Measurements from ENCODE around the gene TMCO4. TPM values are rescaled to one million over a fixed set of nuclear protein-coding genes. Genes with fewer than 3 reads are reported as not detected.

Gene TMCO4
- total and polyA plus RNA-seq, 2 of the 8 experiments (the other 6 are each of a cell fraction or from before 2014, with no cell fraction given), result 3.0 to 3.1 TPM

GRCh38 chr1:19643602-19644394, 155.9 kb downstream of the TMCO4 start, which contains the start of gene NBL1:
NBL1 (plus strand) TSS chr1:19644311; CDS start chr1:19655031, 10,720 bp downstream.
- H2BK20ac ChIP-seq (ENCODE audit: low read length), result no peak within 1 kb of the TSS
- H4K20me1 ChIP-seq (replicated peaks in 1 of 2; ENCODE audit: control insufficient read depth in 1 of 2, insufficient read depth in 2 of 2, low read length in 2 of 2), result peaks cover 0 to 7% of the 10 kb centered on the region in 2 experiments
- peak within 1 kb of the TSS in 3 of 4 experiments; percentile 4 to 42 (median 13); a peak in 4 of 7 replicates for H3K9ac ChIP-seq (replicated peaks in 1 of 4; ENCODE audit: extremely low read depth in 1 of 4, low read depth in 3 of 4, low read length in 3 of 4)
- no peak within 1 kb of the TSS for H3K56ac ChIP-seq (replicated peaks; ENCODE audit: insufficient read length, low read depth, low read length)
- peak within 1 kb of the TSS; percentile 91 to 96 for H3K4me2 ChIP-seq (ENCODE audit: insufficient read depth in 1 of 2, low read depth in 2 of 2, low read length in 2 of 2)
- CTCF ChIA-PET (ENCODE audit: partially characterized antibody), result interaction anchor here (0.7 to 7.2 kb wide), 9 partner anchors 8 to 548 kb away, joined by 3 to 63 read pairs (median 5); no protein-coding TSS in a partner anchor
- H2BK5ac ChIP-seq (ENCODE audit: low read depth, low read length), result no peak within 1 kb of the TSS
- peaks cover 24 to 50% (median 35%) of the 10 kb centered on the region in 4 experiments for H3K27me3 ChIP-seq (replicated peaks in 1 of 4; ENCODE audit: control insufficient read depth in 3 of 4, extremely low read depth in 1 of 4, insufficient read depth in 3 of 4, low read length in 3 of 4)
- no peak within 1 kb of the TSS for H3K4ac ChIP-seq (replicated peaks; ENCODE audit: insufficient read length, low read depth, low read length)
- POLR2A ChIA-PET (ENCODE audit: partially characterized antibody), result interaction anchor here (1.5 to 2.4 kb wide), 3 partner anchors 13 to 392 kb away, joined by 4 to 9 read pairs (median 7); partner anchors contain the start of genes EMC1 and MRTO4
- H2BK120ac ChIP-seq (replicated peaks; ENCODE audit: low read depth, low read length), result no peak within 1 kb of the TSS
- peaks cover 5 to 17% (median 12%) of the 10 kb centered on the region in 4 experiments for H3K4me1 ChIP-seq (replicated peaks in 1 of 4; ENCODE audit: control insufficient read depth in 3 of 4, insufficient read depth in 4 of 4, low read length in 3 of 4)
- H3K36me3 ChIP-seq (ENCODE audit: control insufficient read depth in 2 of 4, insufficient read depth in 4 of 4, low read length in 3 of 4), result no peaks in the 10 kb centered on the region
- H2AFZ ChIP-seq (ENCODE audit: low read length), result no peak within 1 kb of the TSS; the same call in 1 of the 2 replicates
- WGBS, 2 experiments (ENCODE audit: extremely low coverage in 1 of 2, insufficient coverage in 1 of 2, insufficient read length in 1 of 2, insufficient replicate concordance in 2 of 2, low coverage in 1 of 2, low lambda C conversion rate in 2 of 2, missing lambda C conversion rate in 1 of 2), result 12% methylated on average over 43 of the region's 90 CpGs; no CpG with 5 or more reads in 1 of the 2 experiments
- H2BK12ac ChIP-seq (ENCODE audit: low read depth, low read length), result peak within 1 kb of the TSS; percentile 80; the same call in 1 of the 2 replicates
- peak within 1 kb of the TSS; percentile 58 to 77 (median 66) for H3K4me3 ChIP-seq (ENCODE audit: extremely low read depth in 1 of 4, insufficient read depth in 2 of 4, low read depth in 3 of 4, low read length in 4 of 4)
- H4K91ac ChIP-seq (replicated peaks; ENCODE audit: insufficient read length, low read length), result peak within 1 kb of the TSS; percentile 17
- H3K23ac ChIP-seq (ENCODE audit: insufficient read length), result no peak within 1 kb of the TSS
- no peak within 1 kb of the TSS for H4K5ac ChIP-seq (ENCODE audit: insufficient read length, low read depth, low read length)
- DNase-seq (ENCODE audit: low read depth in 1 of 2, low spot score in 2 of 2) (peak in 1 of 2 experiments; percentile 75), FAIRE-seq (no peak)
- H2AK5ac ChIP-seq (ENCODE audit: low read depth, low read length), result no peak within 1 kb of the TSS; the same call in 1 of the 2 replicates
- H3K79me2 ChIP-seq (ENCODE audit: control insufficient read depth in 1 of 2, insufficient read depth in 2 of 2, low read length in 2 of 2), result no peaks in the 10 kb centered on the region
- H3K79me1 ChIP-seq (ENCODE audit: low read depth, low read length), result no peaks in the 10 kb centered on the region
- peak within 1 kb of the TSS; percentile 88; the same call in 1 of the 2 replicates for H2BK15ac ChIP-seq (ENCODE audit: low read length)
- H3K9me3 ChIP-seq (ENCODE audit: insufficient read depth in 2 of 2, low read depth in 1 of 2, low read length in 1 of 2), result no peaks in the 10 kb centered on the region
- H3K14ac ChIP-seq (ENCODE audit: insufficient read length), result no peak within 1 kb of the TSS
- peaks cover 10% of the 10 kb centered on the region; the same call in 1 of the 2 replicates for H3K23me2 ChIP-seq (ENCODE audit: low read depth, low read length)
- peak within 1 kb of the TSS; percentile 48 for H3K18ac ChIP-seq (ENCODE audit: extremely low read depth, low read length)
- no peak within 1 kb of the TSS for H3K27ac ChIP-seq (ENCODE audit: low read depth, low read length)
- H4K8ac ChIP-seq (ENCODE audit: extremely low read depth, insufficient read depth, low read length), result peak within 1 kb of the TSS; percentile 76
- TF ChIP-seq KDM4A (IDR thresholded peaks at IDR 0.05; ENCODE audit: low read depth, low read length, severe bottlenecking) (peak; percentile 55), TAF7 (optimal IDR thresholded peaks at IDR 0.05; ENCODE audit: borderline replicate concordance, low read depth, low read length) (no peak), RXRA (IDR thresholded peaks at IDR 0.05; ENCODE audit: insufficient read depth, low read depth, low read length) (no peak), HDAC2 (IDR thresholded peaks at IDR 0.05; ENCODE audit: borderline replicate concordance in 1 of 2, low read depth in 2 of 2, low read length in 2 of 2) (no peak), TBP (IDR thresholded peaks at IDR 0.05; ENCODE audit: low read depth, low read length) (no peak), RNF2 (IDR thresholded peaks at IDR 0.05; ENCODE audit: borderline replicate concordance, low read depth, low read length, missing control alignments, poor library complexity, severe bottlenecking) (peak; percentile 45), CHD2 (IDR thresholded peaks at IDR 0.05; ENCODE audit: low read length) (no peak), TEAD4 (IDR thresholded peaks at IDR 0.05; ENCODE audit: low read depth, low read length) (no peak), SIN3A (conservative IDR thresholded peaks at IDR 0.05 in 1 of 2, IDR thresholded peaks at IDR 0.05 in 1 of 2; ENCODE audit: low read depth in 1 of 2, low read length in 2 of 2) (0 out of 4 replicates have a peak, but pooled peaks of 1 of the 2 experiments have one; percentile 33), CBX8 (IDR thresholded peaks at IDR 0.05; ENCODE audit: borderline replicate concordance, low read depth, low read length) (no peak)

Measured in H1 (cell line).